Natural killer cell (primary cell): Measurements from ENCODE around the gene CCDC7. TPM values are rescaled to one million over a fixed set of nuclear protein-coding genes. Genes with fewer than 3 reads are reported as not detected.
"Not testable (repeated sequence)": the region's sequence is repeated elsewhere in the genome, so short reads cannot be mapped to it uniquely, and the experiment has no call there.

Source experiments
- ATAC-seq, 3 donors: fragments of 150-1000 bp in 2 of 3; fragments of 200-7000 bp in 1 of 3; cut with Tn5 transposase; 1 replicate in 1 of 3; 2 replicates in 2 of 3; pipeline ENCODE4 v1.10.0; 2021; ENCODE audit warnings: mild to moderate bottlenecking in 2 of 3, moderate library complexity in 2 of 3
- DNase-seq, 2 donors: peaks; one replicate each; pipeline versions ENCODE4 v3.0.0 to v3.0.0-alpha.2; 2013 to 2021; ENCODE audit warnings: mixed read lengths in 1 of 2
- H3K27ac ChIP-seq: one replicate; pipeline ENCODE4 v1.5.1; 2013; ENCODE audit warnings: mild to moderate bottlenecking, low read length
- H3K27me3 ChIP-seq: one replicate; pipeline ENCODE4 v1.6.1; 2013; ENCODE audit warnings: low read length; ENCODE audit not compliant: control insufficient read depth, insufficient read depth
- H3K36me3 ChIP-seq: one replicate; pipeline ENCODE4 v1.6.1; 2013; ENCODE audit warnings: low read length; ENCODE audit not compliant: control insufficient read depth, insufficient read depth
- H3K4me1 ChIP-seq: one replicate; pipeline ENCODE4 v1.6.1; 2013; ENCODE audit warnings: low read length; ENCODE audit not compliant: control insufficient read depth, insufficient read depth
- H3K4me3 ChIP-seq: one replicate; pipeline ENCODE4 v1.5.1; 2013; ENCODE audit warnings: low read length
- H3K9me3 ChIP-seq: one replicate; pipeline ENCODE4 v1.6.1; 2013; ENCODE audit warnings: low read length; ENCODE audit not compliant: control insufficient read depth, insufficient read depth
- H3K27ac Mint-ChIP-seq, 2 donors: one replicate each; pipeline ENCODE4 v1.8.0; 2022; ENCODE audit warnings: mild to moderate bottlenecking in 2 of 2, mixed read lengths in 2 of 2, moderate library complexity in 1 of 2
- H3K27me3 Mint-ChIP-seq, 2 donors: one replicate each; pipeline ENCODE4 v1.8.0; 2022; ENCODE audit warnings: low read depth in 2 of 2, mixed read lengths in 2 of 2
- H3K36me3 Mint-ChIP-seq: one replicate; pipeline ENCODE4 v1.8.0; 2022; ENCODE audit warnings: mixed read lengths
- H3K4me1 Mint-ChIP-seq, 2 donors: one replicate each; pipeline ENCODE4 v1.8.0; 2022; ENCODE audit warnings: mixed read lengths in 2 of 2
- H3K4me3 Mint-ChIP-seq: one replicate; pipeline ENCODE4 v1.8.0; 2022; ENCODE audit warnings: mild to moderate bottlenecking, moderate library complexity, mixed read lengths
- H3K9me3 Mint-ChIP-seq, 2 donors: one replicate each; pipeline ENCODE4 v1.8.0; 2022; ENCODE audit warnings: mixed read lengths in 2 of 2
- WGBS: methylation state at CpG from one replicate; pipeline ENCODE4 v1.1.7; 2013; ENCODE audit warnings: missing lambda C conversion rate; ENCODE audit not compliant: insufficient coverage; 5-methylcytosine and 5-hydroxymethylcytosine counted together
- intact Hi-C: fragments of 100-400 bp; cut with micrococcal nuclease; formaldehyde crosslinking; loops from one replicate; pipeline ENCODE4 v1.14.2; 2022
- total RNA-seq, 4 donors: library from RNA; stranded (reverse); fragments of 120-200 nt in 1 of 4; gene quantifications; one replicate each; pipeline versions ENCODE4 v1.2.3 to v1.2.4, GENCODE V29; 2013 to 2022
- TF ChIP-seq, protein P1 (sequence below): fragments of 200-600 bp; IDR thresholded peaks from one replicate; pipeline ENCODE4 v1.8.0; 2022; ENCODE audit warnings: antibody characterized with exemption

CCDC7 gene
- total RNA-seq, 3 donors from 2014 or later (not counting 1 experiment from before 2014, with no cell fraction given), result 39.0 to 51.1 (median 42.8) TPM

DNA sequence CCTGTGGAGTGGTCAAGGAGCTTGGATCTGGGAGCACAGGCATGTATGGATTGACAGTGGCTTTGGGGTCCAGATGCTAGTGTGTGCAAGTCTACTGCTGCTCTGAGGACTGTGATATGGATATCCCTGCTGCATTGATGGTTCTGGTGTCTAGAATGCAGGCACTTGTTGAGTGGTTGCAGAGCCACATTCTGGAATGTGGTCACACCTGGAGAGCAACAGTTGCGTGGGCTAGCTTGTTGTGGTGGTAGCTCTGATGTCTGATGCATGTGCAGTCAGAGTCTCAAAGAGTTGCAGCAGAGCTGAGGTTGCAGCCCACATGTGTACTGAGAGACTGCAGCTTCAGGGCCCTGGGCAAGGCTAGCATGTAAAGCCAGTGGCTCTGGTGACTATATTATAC lies 43.2 kb downstream of the CCDC7 start:
- TF ChIP-seq, protein P1, sequence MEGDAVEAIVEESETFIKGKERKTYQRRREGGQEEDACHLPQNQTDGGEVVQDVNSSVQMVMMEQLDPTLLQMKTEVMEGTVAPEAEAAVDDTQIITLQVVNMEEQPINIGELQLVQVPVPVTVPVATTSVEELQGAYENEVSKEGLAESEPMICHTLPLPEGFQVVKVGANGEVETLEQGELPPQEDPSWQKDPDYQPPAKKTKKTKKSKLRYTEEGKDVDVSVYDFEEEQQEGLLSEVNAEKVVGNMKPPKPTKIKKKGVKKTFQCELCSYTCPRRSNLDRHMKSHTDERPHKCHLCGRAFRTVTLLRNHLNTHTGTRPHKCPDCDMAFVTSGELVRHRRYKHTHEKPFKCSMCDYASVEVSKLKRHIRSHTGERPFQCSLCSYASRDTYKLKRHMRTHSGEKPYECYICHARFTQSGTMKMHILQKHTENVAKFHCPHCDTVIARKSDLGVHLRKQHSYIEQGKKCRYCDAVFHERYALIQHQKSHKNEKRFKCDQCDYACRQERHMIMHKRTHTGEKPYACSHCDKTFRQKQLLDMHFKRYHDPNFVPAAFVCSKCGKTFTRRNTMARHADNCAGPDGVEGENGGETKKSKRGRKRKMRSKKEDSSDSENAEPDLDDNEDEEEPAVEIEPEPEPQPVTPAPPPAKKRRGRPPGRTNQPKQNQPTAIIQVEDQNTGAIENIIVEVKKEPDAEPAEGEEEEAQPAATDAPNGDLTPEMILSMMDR, result no peak
- H3K4me3 Mint-ChIP-seq, result no peak overlapping the region
- H3K9me3 ChIP-seq, result peaks cover 3% of the 10 kb centered on the region
- no peak overlapping the region for H3K27ac ChIP-seq
- H3K9me3 Mint-ChIP-seq, result peaks cover 3 to 9% of the 10 kb centered on the region in 2 donors
- peaks cover 3% of the 10 kb centered on the region for H3K4me1 ChIP-seq
- peaks cover 9% of the 10 kb centered on the region for H3K36me3 ChIP-seq
- peaks cover 26% of the 10 kb centered on the region for H3K36me3 Mint-ChIP-seq
- intact Hi-C loops, result no loop called here
- no peaks in the 10 kb centered on the region for H3K27me3 ChIP-seq
- peaks cover 13 to 27% of the 10 kb centered on the region in 2 donors for H3K4me1 Mint-ChIP-seq
- H3K27ac Mint-ChIP-seq, result no peak overlapping the region
- no peak for ATAC-seq
- WGBS, result 82% methylated on average over 1 of the region's 1 CpG
- H3K27me3 Mint-ChIP-seq, result no peaks in the 10 kb centered on the region
- DNase-seq, result no peak
- H3K4me3 ChIP-seq, result no peak overlapping the region

- Histone ChIP-seq H3K4me1 (peaks cover 3% of the 10 kb centered on the region), H3K4me3 (no peak overlapping the region), H3K9me3 (peaks cover 3% of the 10 kb centered on the region), H3K36me3 (peaks cover 9% of the 10 kb centered on the region), H3K27ac (no peak overlapping the region), H3K27me3 (no peaks in the 10 kb centered on the region)
- H3K27me3 Mint-ChIP-seq, result no peaks in the 10 kb centered on the region
- peaks cover 3 to 9% of the 10 kb centered on the region in 2 donors for H3K9me3 Mint-ChIP-seq
- intact Hi-C loops, result no loop called here
- ATAC-seq (no peak), DNase-seq (no peak)
- no peak overlapping the region for H3K27ac Mint-ChIP-seq
- no peak overlapping the region for H3K4me3 Mint-ChIP-seq
- H3K4me1 Mint-ChIP-seq, result peaks cover 13 to 27% of the 10 kb centered on the region in 2 donors
- TF ChIP-seq, protein P1, result no peak
- peaks cover 18% of the 10 kb centered on the region for H3K36me3 Mint-ChIP-seq
Measured at GRCh38 chr10:32489901-32490300, 44.0 kb downstream of the CCDC7 start.

- H3K36me3 Mint-ChIP-seq, intact Hi-C loops: not testable (repeated sequence)
Measured at GRCh38 chr10:32494562-32494961, 48.6 kb downstream of the CCDC7 start.

DNA sequence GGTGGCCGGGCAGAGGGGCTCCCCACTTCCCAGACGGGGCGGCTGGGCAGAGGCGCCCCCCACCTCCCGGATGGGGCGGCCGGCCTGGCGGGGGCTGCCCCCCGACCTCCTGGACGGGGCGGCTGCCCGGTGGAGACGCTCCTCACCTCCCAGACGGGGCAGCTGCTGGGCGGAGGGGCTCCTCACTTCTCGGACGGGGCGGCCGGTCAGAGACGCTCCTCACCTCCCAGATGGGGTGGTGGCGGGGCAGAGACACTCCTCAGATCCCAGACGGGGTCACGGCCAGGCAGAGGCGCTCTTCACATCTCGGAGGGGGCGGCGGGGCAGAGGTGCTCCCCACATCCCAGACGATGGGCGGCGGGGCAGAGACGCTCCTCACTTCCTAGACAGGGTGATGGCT lies 54.2 kb downstream of the CCDC7 start:
- H3K36me3 Mint-ChIP-seq, intact Hi-C loops, H3K4me3 Mint-ChIP-seq, H3K9me3 Mint-ChIP-seq, H3K36me3 ChIP-seq, H3K4me3 ChIP-seq, H3K4me1 Mint-ChIP-seq, ATAC-seq, H3K4me1 ChIP-seq, H3K27me3 Mint-ChIP-seq, H3K9me3 ChIP-seq, H3K27ac ChIP-seq, H3K27me3 ChIP-seq, H3K27ac Mint-ChIP-seq, DNase-seq: not testable (repeated sequence)
- WGBS, result 94% methylated on average over 31 of the region's 31 CpGs

More at GRCh38 chr10:32494562-32494961, 48.6 kb downstream of the CCDC7 start:
- ATAC-seq, H3K27me3 ChIP-seq, H3K9me3 ChIP-seq, H3K27ac Mint-ChIP-seq, H3K4me3 Mint-ChIP-seq, H3K36me3 ChIP-seq, DNase-seq, H3K27ac ChIP-seq, H3K4me1 ChIP-seq, H3K9me3 Mint-ChIP-seq, H3K27me3 Mint-ChIP-seq, H3K4me3 ChIP-seq: not testable (repeated sequence)
- whole genome bisulfite sequencing, result no CpG with 5 or more reads among the region's 2 CpGs
- H3K4me1 Mint-ChIP-seq, result peaks cover 11 to 12% of the 10 kb centered on the region in 2 donors
